ENCODE measurements around the gene ZBTB47.

- TF ChIP-seq CTCF (optimal IDR thresholded peaks at IDR 0.05 in 1 of 3, IDR thresholded peaks at IDR 0.05 in 1 of 3, conservative IDR thresholded peaks at IDR 0.05 in 1 of 3; ENCODE audit: extremely low read depth in 1 of 3, insufficient read depth in 2 of 3, low read length in 3 of 3) (no peak), EZH2 (IDR thresholded peaks at IDR 0.05; ENCODE audit: low read length) (no peak)
Measured at GRCh38 chr3:42668793-42669217, 15.3 kb downstream of the ZBTB47 start.
